GM23338 (cell line): Measurements from ENCODE around the gene GPR4.

Source experiments
- CREB1 ChIP-seq: fragments of 250-450 bp; sonication (Bioruptor Pico); IDR thresholded peaks from 2 replicates; pipeline ENCODE4 v1.5.0; 2020; ENCODE audit warnings: low read depth, mild to moderate bottlenecking, moderate library complexity
- CTCF ChIP-seq, 2 experiments: fragments of 200-600 bp in 1 of 2; sonication (generic) in 1 of 2; conservative IDR thresholded peaks; 2 replicates each; pipeline versions ENCODE4 v1.5.1 to v1.6.1; 2016 to 2017; ENCODE audit warnings: antibody characterized with exemption in 2 of 2, low read depth in 2 of 2, mild to moderate bottlenecking in 2 of 2, moderate library complexity in 1 of 2
- ETS1 ChIP-seq: IDR thresholded peaks from 2 replicates; pipeline ENCODE4 v1.6.1; 2016; ENCODE audit warnings: antibody characterized with exemption
- EZH2 ChIP-seq: fragments of 200-600 bp; sonication (generic); IDR thresholded peaks from one replicate; pipeline ENCODE4 v1.8.0; 2017; ENCODE audit warnings: antibody characterized with exemption, mild to moderate bottlenecking, low read depth; ENCODE audit not compliant: unreplicated experiment
- EZH2phosphoT487 ChIP-seq: fragments of 200-600 bp; sonication (generic); IDR thresholded peaks from one replicate; pipeline ENCODE4 v1.8.1; 2018; ENCODE audit warnings: antibody characterized with exemption; ENCODE audit not compliant: unreplicated experiment
- JUNB ChIP-seq: IDR thresholded peaks from one replicate; pipeline ENCODE4 v1.6.1; 2016; ENCODE audit warnings: antibody characterized with exemption; ENCODE audit not compliant: unreplicated experiment
- NANOG ChIP-seq: IDR thresholded peaks from 2 replicates; pipeline ENCODE4 v1.6.1; 2016; ENCODE audit warnings: antibody characterized with exemption, borderline replicate concordance
- POLR2AphosphoS5 ChIP-seq: IDR thresholded peaks from 2 replicates; pipeline ENCODE4 v1.6.1; 2016; ENCODE audit warnings: antibody characterized with exemption, low read depth
- REST ChIP-seq: IDR thresholded peaks from one replicate; pipeline ENCODE4 v1.6.1; 2018; ENCODE audit warnings: antibody characterized with exemption; ENCODE audit not compliant: unreplicated experiment
- STAT1 ChIP-seq: IDR thresholded peaks from one replicate; pipeline ENCODE4 v1.6.1; 2016; ENCODE audit warnings: antibody characterized with exemption; ENCODE audit not compliant: unreplicated experiment
- ZNF114 ChIP-seq: fragments of 250-450 bp; sonication (Bioruptor Pico); IDR thresholded peaks from 2 replicates; pipeline ENCODE4 v1.5.0; 2020; ENCODE audit warnings: mild to moderate bottlenecking, moderate library complexity
- ZNF331 ChIP-seq: fragments of 250-450 bp; sonication (Bioruptor Pico); IDR thresholded peaks from 2 replicates; pipeline ENCODE4 v1.5.0; 2020; ENCODE audit warnings: low read depth, mild to moderate bottlenecking, moderate library complexity
- ZNF462 ChIP-seq: fragments of 250-450 bp; sonication (Bioruptor Pico); IDR thresholded peaks from 2 replicates; pipeline ENCODE4 v1.5.0; 2020; ENCODE audit warnings: mild to moderate bottlenecking, moderate library complexity

GRCh38 chr19:45632468-45633196 is 30.6 kb upstream of the GPR4 start:
- TF ChIP-seq CTCF (conservative IDR thresholded peaks at IDR 0.05; ENCODE audit: low read depth in 2 of 2) (no peak), POLR2AphosphoS5 (0 out of 2 replicates have a peak, but pooled peaks have one; percentile 35), REST (no peak), EZH2 (no peak), ETS1 (no peak), EZH2phosphoT487 (no peak), JUNB (no peak), ZNF462 (CRISPR knock-in tag) (no peak), ZNF331 (CRISPR knock-in tag) (no peak), ZNF114 (CRISPR knock-in tag) (no peak), CREB1 (peak; percentile 99), STAT1 (no peak), NANOG (no peak)
